Tongue (tissue), 2 donors: ENCODE measurements around the gene TLCD3B. TPM values are rescaled to one million over a fixed set of nuclear protein-coding genes. Genes with fewer than 3 reads are reported as not detected.

ENCODE experiments used
- DNase-seq: peaks from one replicate; pipeline ENCODE4 v3.0.0-alpha.2; 2015
- total RNA-seq: library from RNA; depleted of rRNA; stranded (reverse); fragments of >200 nt; gene quantifications from one replicate; pipeline ENCODE4 v1.2.3, GENCODE V29; 2014

TLCD3B gene
- total RNA-seq, 1 donor from 2014 or later: 0.82 TPM

DNA sequence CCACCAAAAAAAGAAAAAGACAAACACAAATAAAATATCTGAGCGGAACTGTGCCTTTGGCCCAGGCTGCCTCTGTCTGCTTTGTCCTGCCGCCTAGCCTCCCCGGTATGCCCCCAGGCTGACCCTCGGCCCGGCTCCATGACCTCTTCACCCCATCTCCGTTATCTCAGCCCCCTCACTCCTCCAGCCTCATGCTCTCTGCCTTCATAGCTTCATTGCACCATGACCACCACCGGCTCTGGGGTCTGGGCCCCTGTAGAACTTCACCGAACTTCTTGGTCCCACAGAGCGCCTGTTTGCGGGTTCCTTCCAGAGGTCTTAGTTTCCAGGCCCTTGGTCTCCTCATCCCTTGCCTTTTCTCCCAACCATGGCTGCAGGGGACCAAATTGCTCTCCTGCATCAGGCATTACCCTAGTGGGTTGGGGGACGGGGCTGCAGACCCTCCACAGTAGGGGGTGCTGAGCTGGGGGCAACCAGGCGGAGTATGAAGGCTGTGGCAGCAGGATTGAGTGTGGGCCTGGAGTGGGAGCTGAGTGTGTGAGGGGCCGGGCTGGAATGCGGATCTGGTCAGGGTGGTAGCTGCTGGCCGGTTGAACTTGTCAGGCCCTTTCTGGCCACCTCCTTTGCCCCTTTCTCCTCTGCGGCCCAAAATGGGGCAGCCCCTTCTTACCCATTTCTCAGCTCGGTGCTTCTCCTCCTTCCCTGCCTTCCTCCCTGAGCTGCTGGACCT lies 42.6 kb downstream of the TLCD3B start:
- no peak for DNase-seq

DNA sequence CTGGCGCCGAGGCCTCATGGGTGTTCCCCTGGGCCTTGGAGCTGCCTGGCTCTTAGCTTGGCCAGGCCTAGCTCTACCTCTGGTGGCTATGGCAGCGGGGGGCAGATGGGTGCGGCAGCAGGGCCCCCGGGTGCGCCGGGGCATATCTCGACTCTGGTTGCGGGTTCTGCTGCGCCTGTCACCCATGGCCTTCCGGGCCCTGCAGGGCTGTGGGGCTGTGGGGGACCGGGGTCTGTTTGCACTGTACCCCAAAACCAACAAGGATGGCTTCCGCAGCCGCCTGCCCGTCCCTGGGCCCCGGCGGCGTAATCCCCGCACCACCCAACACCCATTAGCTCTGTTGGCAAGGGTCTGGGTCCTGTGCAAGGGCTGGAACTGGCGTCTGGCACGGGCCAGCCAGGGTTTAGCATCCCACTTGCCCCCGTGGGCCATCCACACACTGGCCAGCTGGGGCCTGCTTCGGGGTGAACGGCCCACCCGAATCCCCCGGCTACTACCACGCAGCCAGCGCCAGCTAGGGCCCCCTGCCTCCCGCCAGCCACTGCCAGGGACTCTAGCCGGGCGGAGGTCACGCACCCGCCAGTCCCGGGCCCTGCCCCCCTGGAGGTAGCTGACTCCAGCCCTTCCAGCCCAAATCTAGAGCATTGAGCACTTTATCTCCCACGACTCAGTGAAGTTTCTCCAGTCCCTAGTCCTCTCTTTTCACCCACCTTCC lies 43.5 kb downstream of the TLCD3B start:
- DNase-seq: no peak

- no peak for DNase-seq
Observed at GRCh38 chr16:29986931-29987330, 44.1 kb downstream of the TLCD3B start.

- no peak for DNase-seq
Observed at GRCh38 chr16:29986231-29986630, 44.8 kb downstream of the TLCD3B start.

DNA sequence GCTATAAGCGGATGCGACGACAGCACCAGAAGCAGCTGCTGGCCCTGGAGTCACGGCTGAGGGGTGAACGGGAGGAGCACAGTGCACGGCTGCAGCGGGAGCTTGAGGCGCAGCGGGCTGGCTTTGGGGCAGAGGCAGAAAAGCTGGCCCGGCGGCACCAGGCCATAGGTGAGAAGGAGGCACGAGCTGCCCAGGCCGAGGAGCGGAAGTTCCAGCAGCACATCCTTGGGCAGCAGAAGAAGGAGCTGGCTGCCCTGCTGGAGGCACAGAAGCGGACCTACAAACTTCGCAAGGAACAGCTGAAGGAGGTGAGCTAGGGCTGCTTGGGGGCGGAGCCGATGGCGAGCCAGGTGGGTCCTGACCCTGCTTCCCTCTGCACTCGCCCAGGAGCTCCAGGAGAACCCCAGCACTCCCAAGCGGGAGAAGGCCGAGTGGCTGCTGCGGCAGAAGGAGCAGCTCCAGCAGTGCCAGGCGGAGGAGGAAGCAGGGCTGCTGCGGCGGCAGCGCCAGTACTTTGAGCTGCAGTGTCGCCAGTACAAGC lies 45.7 kb downstream of the TLCD3B start:
- DNase-seq: no peak

GRCh38 chr16:29984764-29985147 lies 46.3 kb downstream of the TLCD3B start:
- no peak for DNase-seq

DNA sequence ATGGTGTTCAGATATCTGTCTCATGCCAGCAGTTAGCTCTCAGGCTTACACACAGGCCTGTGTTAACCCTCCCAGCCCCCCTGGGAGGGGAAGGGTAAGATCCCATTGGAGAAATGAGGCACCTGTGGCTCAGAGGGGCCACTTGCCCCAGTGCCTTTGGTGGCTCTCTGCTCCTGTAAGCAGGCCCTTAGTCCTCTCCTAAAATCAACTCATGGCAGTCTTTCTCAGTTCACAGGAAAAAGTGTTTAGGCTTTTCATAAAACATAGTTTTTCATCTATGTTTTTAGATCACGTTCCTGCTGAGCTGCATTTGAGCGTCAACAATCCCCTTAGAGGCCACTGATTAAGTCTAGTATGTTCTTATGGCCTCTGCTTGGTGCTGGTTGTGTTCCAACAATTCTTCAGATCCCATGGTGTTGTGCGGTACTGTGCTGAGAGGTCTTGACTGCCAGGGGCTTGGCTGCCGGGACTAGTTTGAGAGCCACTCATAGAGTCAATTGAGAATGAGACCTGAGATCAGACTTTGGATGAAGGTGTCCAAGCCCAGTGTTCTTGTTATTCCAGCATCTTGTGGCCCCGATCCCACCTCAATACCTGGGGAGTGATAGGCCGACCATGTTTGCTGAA lies 46.8 kb downstream of the TLCD3B start:
- DNase-seq: no peak

DNA sequence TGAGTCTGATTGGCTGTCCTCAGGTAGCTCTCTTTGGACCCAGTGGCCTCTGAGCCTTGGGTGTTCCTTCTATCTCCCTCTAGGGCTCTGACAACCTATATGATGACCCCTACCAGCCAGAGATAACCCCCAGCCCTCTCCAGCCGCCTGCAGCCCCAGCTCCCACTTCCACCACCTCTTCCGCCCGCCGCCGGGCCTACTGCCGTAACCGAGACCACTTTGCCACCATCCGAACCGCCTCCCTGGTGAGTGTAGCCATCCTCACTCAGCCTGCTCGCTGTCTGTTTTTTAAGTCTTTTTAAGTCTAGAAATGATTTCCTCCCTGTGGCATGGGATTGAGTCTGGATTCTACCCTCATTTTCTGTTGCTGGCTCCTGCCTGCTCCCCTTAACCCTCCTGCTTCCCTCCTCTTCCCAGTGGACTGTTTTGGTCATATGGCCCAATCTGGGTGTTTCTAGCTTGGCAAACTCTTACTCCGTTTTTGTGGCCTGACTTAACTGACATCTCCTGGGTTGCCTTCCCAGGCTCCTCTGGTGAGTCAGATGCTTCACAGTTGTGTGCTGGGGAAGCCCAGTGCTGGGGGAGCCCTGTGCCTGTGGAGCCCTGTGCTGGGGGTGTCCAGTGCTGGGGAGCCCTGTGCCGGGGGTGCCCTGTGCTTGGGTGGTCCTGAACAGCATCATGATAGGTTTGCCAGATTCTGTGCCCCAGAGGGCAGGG lies 47.5 kb downstream of the TLCD3B start:
- DNase-seq: no peak

GRCh38 chr16:29982560-29983419 lies 48.3 kb downstream of the TLCD3B start:
- no peak for DNase-seq

DNA sequence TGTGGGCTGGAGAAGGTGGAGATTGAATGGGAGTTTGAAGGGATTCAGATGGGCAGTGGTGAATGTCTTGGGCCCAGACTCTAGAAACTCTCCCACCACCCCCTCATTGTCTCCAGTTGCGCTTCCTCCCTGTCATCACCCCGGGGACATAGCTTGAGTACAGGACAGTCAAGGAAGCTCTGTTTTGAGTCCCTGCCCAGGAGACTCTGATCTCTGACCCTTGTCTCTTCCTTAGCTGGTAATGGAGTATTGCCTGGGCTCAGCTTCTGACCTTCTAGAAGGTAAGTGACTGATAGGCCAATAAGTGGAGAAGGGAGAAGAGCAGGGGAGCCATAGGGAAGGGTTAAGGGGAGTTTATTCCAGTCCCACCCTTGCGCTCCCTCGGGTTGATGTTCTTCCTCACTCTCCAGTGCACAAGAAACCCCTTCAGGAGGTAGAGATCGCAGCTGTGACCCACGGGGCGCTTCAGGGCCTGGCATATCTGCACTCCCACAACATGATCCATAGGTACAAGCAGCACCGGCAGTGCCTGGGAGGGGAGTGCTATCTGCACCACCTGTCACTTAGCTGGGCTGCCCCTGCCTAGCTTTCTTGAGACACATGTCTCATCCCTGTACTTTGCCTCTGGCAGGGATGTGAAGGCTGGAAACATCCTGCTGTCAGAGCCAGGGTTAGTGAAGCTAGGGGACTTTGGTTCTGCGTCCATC lies 52.4 kb downstream of the TLCD3B start:
- no peak for DNase-seq

- no peak for DNase-seq
Observed at GRCh38 chr16:29978081-29978480, 53.0 kb downstream of the TLCD3B start.

DNA sequence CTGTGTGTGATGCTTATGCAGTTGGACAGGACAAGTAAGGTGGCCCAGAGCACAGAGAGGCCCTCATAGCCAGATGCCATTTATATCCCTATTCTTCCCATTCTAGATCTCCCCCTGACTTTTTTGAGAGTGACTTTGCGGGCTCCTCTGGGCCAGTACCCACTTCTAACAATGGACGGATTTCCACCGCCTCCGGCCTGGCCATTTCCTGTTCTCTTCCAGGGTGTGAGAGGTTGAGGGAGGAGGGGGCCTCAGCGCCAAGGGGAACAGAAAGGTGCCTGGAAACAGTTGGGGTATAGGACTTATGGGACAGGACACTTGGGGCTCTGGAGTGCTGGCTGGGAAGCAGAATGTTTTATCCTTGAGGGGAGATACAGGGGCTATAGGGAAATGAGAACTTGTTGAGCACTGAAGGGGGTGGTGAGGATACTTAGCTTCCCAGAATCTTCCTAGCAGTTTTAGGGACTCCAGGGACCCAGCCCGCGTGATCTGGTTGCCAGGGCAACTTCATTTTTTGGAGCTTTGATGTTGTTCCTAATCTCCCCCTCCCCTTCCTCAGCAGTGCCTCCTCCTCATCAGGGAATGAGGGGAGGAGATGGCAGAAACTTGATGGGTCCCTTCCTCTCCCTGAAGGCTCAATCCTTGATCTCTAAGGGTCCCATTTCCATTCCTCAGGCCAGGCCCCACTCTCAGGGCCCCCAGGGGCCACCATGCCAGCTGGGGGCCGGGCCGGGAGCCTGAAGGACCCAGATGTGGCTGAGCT lies 53.8 kb downstream of the TLCD3B start:
- no peak for DNase-seq

DNA sequence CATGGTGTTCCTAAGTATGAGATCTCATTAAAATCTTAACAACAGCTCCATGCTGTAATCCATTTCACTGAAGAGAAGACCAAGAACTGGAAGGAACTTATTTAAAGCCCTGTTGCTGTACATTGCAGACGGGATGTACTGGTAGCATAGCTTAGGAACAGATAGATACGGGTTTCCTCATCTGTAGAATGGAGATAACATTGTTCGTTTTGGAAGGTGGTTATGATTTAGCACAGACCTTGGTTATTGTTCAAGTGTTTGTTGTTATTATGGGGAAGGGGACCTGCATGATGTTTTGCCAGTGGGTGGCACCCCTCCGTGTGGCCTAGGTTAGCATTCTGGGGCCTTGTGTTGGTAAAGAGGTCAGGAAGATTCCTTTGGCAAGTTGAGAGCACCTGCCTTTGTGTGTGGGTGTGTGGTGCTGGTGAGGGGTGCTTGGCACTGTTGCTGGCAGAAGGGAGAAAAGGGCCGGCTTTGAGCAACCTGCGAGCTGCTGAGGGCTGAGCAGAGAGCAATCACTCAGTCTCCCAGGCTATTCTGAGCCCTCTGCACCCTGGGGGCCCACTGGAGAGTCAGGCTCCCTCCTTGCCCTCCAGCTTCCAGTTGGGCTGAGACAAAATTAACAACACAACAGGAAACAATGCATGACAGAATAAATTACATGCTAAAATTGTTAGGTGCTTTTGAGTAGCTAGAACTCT lies 55.1 kb downstream of the TLCD3B start:
- no peak for DNase-seq

- DNase-seq: no peak
Observed at GRCh38 chr16:29975134-29975538, 55.9 kb downstream of the TLCD3B start.

Other genes starting within 250 kb of the TLCD3B start
- gene KIF22, start 240.5 kb downstream of the TLCD3B start, total RNA-seq: 43.0 TPM
- gene MAZ, start 224.7 kb downstream of the TLCD3B start, total RNA-seq: 109 TPM
- 3.0 TPM for gene PRRT2, start 219.1 kb downstream of the TLCD3B start, total RNA-seq
- gene PAGR1, start 215.1 kb downstream of the TLCD3B start, total RNA-seq: 25.5 TPM
- gene MVP, start 210.8 kb downstream of the TLCD3B start, total RNA-seq: 54.0 TPM
- 47.5 TPM for gene CDIPT, start 168.0 kb downstream of the TLCD3B start, total RNA-seq
- gene SEZ6L2, start 131.7 kb downstream of the TLCD3B start, total RNA-seq: 4.7 TPM
- 1.6 TPM for gene ASPHD1, start 130.8 kb downstream of the TLCD3B start, total RNA-seq
- 8.7 TPM for gene KCTD13, start 105.0 kb downstream of the TLCD3B start, total RNA-seq
- 28.2 TPM for gene TMEM219, start 69.2 kb downstream of the TLCD3B start, total RNA-seq
- 37.7 TPM for gene TAOK2, start 57.4 kb downstream of the TLCD3B start, total RNA-seq
- gene HIRIP3, start 35.7 kb downstream of the TLCD3B start, total RNA-seq: 13.1 TPM
- gene INO80E, start 35.0 kb downstream of the TLCD3B start, total RNA-seq: 38.1 TPM
- 1.0 TPM for gene DOC2A, start 20.2 kb downstream of the TLCD3B start, total RNA-seq
- gene C16orf92, start 8.1 kb downstream of the TLCD3B start, total RNA-seq: not detected
- gene ALDOA, start 34.5 kb upstream of the TLCD3B start, total RNA-seq: 1,849 TPM
- gene PPP4C, start 44.7 kb upstream of the TLCD3B start, total RNA-seq: 72.4 TPM
- 1.4 TPM for gene TBX6, start 60.7 kb upstream of the TLCD3B start, total RNA-seq
- gene YPEL3, start 64.9 kb upstream of the TLCD3B start, total RNA-seq: 10.4 TPM
- gene GDPD3, start 82.3 kb upstream of the TLCD3B start, total RNA-seq: 3.3 TPM
- gene MAPK3, start 91.9 kb upstream of the TLCD3B start, total RNA-seq: 18.0 TPM
- gene CORO1A, start 152.3 kb upstream of the TLCD3B start, total RNA-seq: 14.8 TPM
- 40.7 TPM for gene BOLA2B, start 162.4 kb upstream of the TLCD3B start, total RNA-seq
- gene SLX1A, start 162.6 kb upstream of the TLCD3B start, total RNA-seq: 13.7 TPM
- gene SULT1A3, start 168.0 kb upstream of the TLCD3B start, total RNA-seq: 5.8 TPM
- 2.4 TPM for gene NPIPB13, start 217.2 kb upstream of the TLCD3B start, total RNA-seq